H9 (cell line): ENCODE results near the gene RB1. TPM values are rescaled to one million over a fixed set of nuclear protein-coding genes. Genes with fewer than 3 reads are reported as not detected.

Source experiments
- DNase-seq: peaks from one replicate; pipeline ENCODE4 v3.0.0-alpha.2; 2017
- H2AFZ ChIP-seq: one replicate; pipeline ENCODE4 v1.6.1; 2013; ENCODE audit warnings: mild to moderate bottlenecking, low read length, control low read depth, moderate library complexity
- H2AK5ac ChIP-seq: 2 replicates; pipeline ENCODE4 v1.6.1; 2013; ENCODE audit warnings: low read length, control low read depth, mixed read lengths; ENCODE audit not compliant: insufficient read length
- H2BK120ac ChIP-seq: one replicate; pipeline ENCODE4 v1.6.1; 2013; ENCODE audit warnings: low read depth, mild to moderate bottlenecking, low read length, control low read depth, inconsistent platforms; ENCODE audit not compliant: poor library complexity, severe bottlenecking
- H2BK12ac ChIP-seq: 2 replicates; pipeline ENCODE4 v1.6.1; 2013; ENCODE audit warnings: low read length, control low read depth, mixed read lengths, low read depth; ENCODE audit not compliant: insufficient read length
- H2BK15ac ChIP-seq: 2 replicates; pipeline ENCODE4 v1.6.1; 2013; ENCODE audit warnings: low read depth, low read length, control low read depth
- H2BK20ac ChIP-seq: one replicate; pipeline ENCODE4 v1.6.1; 2013; ENCODE audit warnings: low read depth, mild to moderate bottlenecking, low read length, control low read depth, inconsistent platforms; ENCODE audit not compliant: poor library complexity, severe bottlenecking
- H2BK5ac ChIP-seq: 2 replicates; pipeline ENCODE4 v1.6.1; 2013; ENCODE audit warnings: low read length, control low read depth, mixed read lengths; ENCODE audit not compliant: insufficient read length
- H3K14ac ChIP-seq: 2 replicates; pipeline ENCODE4 v1.6.1; 2013; ENCODE audit warnings: low read length, control low read depth; ENCODE audit not compliant: insufficient read depth
- H3K18ac ChIP-seq: 2 replicates; pipeline ENCODE4 v1.6.1; 2013; ENCODE audit warnings: low read depth, mild to moderate bottlenecking, mixed read lengths, low read length, control low read depth; ENCODE audit not compliant: insufficient read length
- H3K23ac ChIP-seq: 2 replicates; pipeline ENCODE4 v1.6.1; 2013; ENCODE audit warnings: low read length, control low read depth, mixed read lengths, low read depth; ENCODE audit not compliant: insufficient read length
- H3K23me2 ChIP-seq: 2 replicates; pipeline ENCODE4 v1.6.1; 2013; ENCODE audit warnings: low read depth, mild to moderate bottlenecking, mixed read lengths, low read length, control low read depth; ENCODE audit not compliant: insufficient read length, poor library complexity, severe bottlenecking
- H3K27ac ChIP-seq: 2 replicates; pipeline ENCODE4 v1.5.1; 2013; ENCODE audit warnings: low read length, control low read depth, mixed read lengths, low read depth; ENCODE audit not compliant: insufficient read length
- H3K27me3 ChIP-seq: 2 replicates; pipeline ENCODE4 v1.6.1; 2013; ENCODE audit warnings: low read length, control low read depth, inconsistent platforms; ENCODE audit not compliant: insufficient read depth
- H3K4ac ChIP-seq: 2 replicates; pipeline ENCODE4 v1.6.1; 2013; ENCODE audit warnings: low read depth, mild to moderate bottlenecking, control low read depth, inconsistent platforms, low read length, moderate library complexity
- H3K4me1 ChIP-seq: 2 replicates; pipeline ENCODE4 v1.6.1; 2013; ENCODE audit warnings: low read length, control low read depth, inconsistent platforms; ENCODE audit not compliant: insufficient read depth
- H3K4me2 ChIP-seq: 2 replicates; pipeline ENCODE4 v1.6.1; 2013; ENCODE audit warnings: low read length, control low read depth, mixed read lengths; ENCODE audit not compliant: insufficient read length, insufficient read depth
- H3K56ac ChIP-seq: 2 replicates; pipeline ENCODE4 v1.6.1; 2013; ENCODE audit warnings: low read depth, mild to moderate bottlenecking, mixed read lengths, low read length, control low read depth; ENCODE audit not compliant: insufficient read length
- H3K79me1 ChIP-seq: 2 replicates; pipeline ENCODE4 v1.6.1; 2013; ENCODE audit warnings: low read depth, mild to moderate bottlenecking, moderate library complexity, low read length, control low read depth, inconsistent platforms; ENCODE audit not compliant: insufficient read depth, poor library complexity, severe bottlenecking
- H3K79me2 ChIP-seq: 2 replicates; pipeline ENCODE4 v1.6.1; 2013; ENCODE audit warnings: low read length, control low read depth, inconsistent platforms; ENCODE audit not compliant: insufficient read depth
- H3K9ac ChIP-seq: 2 replicates; pipeline ENCODE4 v1.6.1; 2013; ENCODE audit warnings: low read length, control low read depth, mixed read lengths; ENCODE audit not compliant: insufficient read length; ENCODE audit errors: extremely low read depth
- H3K9me3 ChIP-seq: one replicate; pipeline ENCODE4 v1.6.1; 2013; ENCODE audit warnings: low read depth, low read length, inconsistent platforms; ENCODE audit not compliant: control insufficient read depth
- H3T11ph ChIP-seq: one replicate; pipeline ENCODE4 v1.6.1; 2013; ENCODE audit warnings: mild to moderate bottlenecking, low read length, control low read depth, inconsistent platforms
- H4K20me1 ChIP-seq: one replicate; pipeline ENCODE4 v1.6.1; 2013; ENCODE audit not compliant: control insufficient read depth, insufficient read length, insufficient read depth
- H4K5ac ChIP-seq: 2 replicates; pipeline ENCODE4 v1.6.1; 2013; ENCODE audit warnings: low read depth, mild to moderate bottlenecking, mixed read lengths, low read length, control low read depth; ENCODE audit not compliant: insufficient read length
- H4K8ac ChIP-seq: replicated peaks from 2 replicates; pipeline ENCODE4 v1.6.1; 2013; ENCODE audit warnings: low read length, control low read depth, mixed read lengths, low read depth; ENCODE audit not compliant: insufficient read length
- H4K91ac ChIP-seq: 2 replicates; pipeline ENCODE4 v1.6.1; 2013; ENCODE audit warnings: low read depth, mild to moderate bottlenecking, moderate library complexity, mixed read lengths, low read length, control low read depth; ENCODE audit not compliant: insufficient read length
- H3K27ac Mint-ChIP-seq, 3 experiments: 2 replicates in 2 of 3; 3 replicates in 1 of 3; pipeline ENCODE4 v1.8.0; 2020 to 2021; ENCODE audit warnings: mixed read lengths in 3 of 3, mild to moderate bottlenecking in 1 of 3, moderate library complexity in 1 of 3
- H3K27me3 Mint-ChIP-seq: 2 replicates; pipeline ENCODE4 v1.8.0; 2021; ENCODE audit warnings: low read depth, mild to moderate bottlenecking, moderate library complexity, mixed read lengths
- H3K36me3 Mint-ChIP-seq, 3 experiments: 2 replicates in 2 of 3; 3 replicates in 1 of 3; pipeline ENCODE4 v1.8.0; 2020 to 2021; ENCODE audit warnings: low read depth in 3 of 3, mixed read lengths in 3 of 3; ENCODE audit not compliant: insufficient read depth in 1 of 3
- H3K4me1 Mint-ChIP-seq, 2 experiments: 2 replicates each; pipeline ENCODE4 v1.8.0; 2020; ENCODE audit warnings: mixed read lengths in 2 of 2
- H3K4me3 Mint-ChIP-seq, 2 experiments: 2 replicates in 1 of 2; 3 replicates in 1 of 2; pipeline ENCODE4 v1.8.0; 2020 to 2021; ENCODE audit warnings: mild to moderate bottlenecking in 2 of 2, mixed read lengths in 2 of 2, moderate library complexity in 1 of 2
- H3K9me3 Mint-ChIP-seq, 2 experiments: 2 replicates in 1 of 2; 3 replicates in 1 of 2; pipeline ENCODE4 v1.8.0; 2020; ENCODE audit warnings: mild to moderate bottlenecking in 2 of 2, mixed read lengths in 2 of 2, moderate library complexity in 1 of 2
- CTCF ChIP-seq: fragments of 200-600 bp; sonication (generic); conservative IDR thresholded peaks from 3 replicates; pipeline ENCODE4 v1.8.0; 2021; ENCODE audit warnings: antibody characterized with exemption, mild to moderate bottlenecking
- WGBS: extraction: QIAGEN DNeasy Blood & Tissue Kit; methylation state at CpG from one replicate; pipeline ENCODE4 v1.1.7; 2013; ENCODE audit warnings: missing lambda C conversion rate, low lambda C conversion rate, mixed read lengths; ENCODE audit not compliant: insufficient read length; ENCODE audit errors: extremely low coverage; 5-methylcytosine and 5-hydroxymethylcytosine counted together
- total RNA-seq: library from RNA; stranded (reverse); gene quantifications from 2 replicates; pipeline ENCODE4 v1.2.1, GENCODE V29; 2021

Gene RB1
- total RNA-seq, 1 experiment from 2014 or later = 20.5 TPM

GRCh38 chr13:48304143-48304876 lies 759 bp downstream of the RB1 start:
- H2AFZ ChIP-seq = no peak overlapping the region
- H4K91ac ChIP-seq = no peak overlapping the region
- Mint-ChIP-seq H3K4me1 (peaks cover 12 to 15% of the 10 kb centered on the region in 2 experiments), H3K4me3 (peak overlapping the region; percentile 78 to 96), H3K27ac (peak overlapping the region in 2 of 3 experiments; percentile 37 to 79; a peak in 4 of 7 replicates), H3K27me3 (no peaks in the 10 kb centered on the region; the same call in 1 of the 2 replicates), H3K36me3 (peaks cover 0 to 4% (median 2%) of the 10 kb centered on the region in 3 experiments; a peak in 2 of 7 replicates), H3K9me3 (peaks cover 0 to 2% of the 10 kb centered on the region in 2 experiments; a peak in 1 of 5 replicates)
- H3K4me1 ChIP-seq = no peaks in the 10 kb centered on the region
- peaks cover 2% of the 10 kb centered on the region; the same call in 1 of the 2 replicates for H3K79me2 ChIP-seq
- H2BK12ac ChIP-seq = no peak overlapping the region
- no peak overlapping the region for H3K18ac ChIP-seq
- no peak overlapping the region for H3K14ac ChIP-seq
- no peak overlapping the region for H3K27ac ChIP-seq
- H3K4ac ChIP-seq = no peak overlapping the region
- peak overlapping the region; percentile 2 for H3K9ac ChIP-seq
- peaks cover 4% of the 10 kb centered on the region for H3K23me2 ChIP-seq
- no peaks in the 10 kb centered on the region for H3K9me3 ChIP-seq
- H3K79me1 ChIP-seq = no peaks in the 10 kb centered on the region
- H2AK5ac ChIP-seq = no peak overlapping the region
- TF ChIP-seq CTCF = no peak
- H3K56ac ChIP-seq = no peak overlapping the region
- H3T11ph ChIP-seq = no peak overlapping the region
- DNase-seq = no peak
- whole genome bisulfite sequencing = no CpG with 5 or more reads among the region's 36 CpGs
- H4K5ac ChIP-seq = no peak overlapping the region
- no peak overlapping the region for H2BK15ac ChIP-seq
- no peak overlapping the region for H2BK5ac ChIP-seq
- H3K27me3 ChIP-seq = no peaks in the 10 kb centered on the region
- H2BK120ac ChIP-seq = no peak overlapping the region
- no peak overlapping the region for H3K23ac ChIP-seq
- H3K4me2 ChIP-seq = peak overlapping the region; percentile 57
- H2BK20ac ChIP-seq = no peak overlapping the region
- no peak overlapping the region for H4K8ac ChIP-seq
- no peaks in the 10 kb centered on the region for H4K20me1 ChIP-seq
